GM18498 (cell line): ENCODE results near the gene DIP2A.

Experiments used
- ATAC-seq: cut with Tn5 transposase; IDR thresholded peaks from one replicate; pipeline ENCODE4 v1.9.1; 2021; ENCODE audit warnings: mild to moderate bottlenecking, moderate library complexity; ENCODE audit not compliant: unreplicated experiment

Gene DIP2A

DNA sequence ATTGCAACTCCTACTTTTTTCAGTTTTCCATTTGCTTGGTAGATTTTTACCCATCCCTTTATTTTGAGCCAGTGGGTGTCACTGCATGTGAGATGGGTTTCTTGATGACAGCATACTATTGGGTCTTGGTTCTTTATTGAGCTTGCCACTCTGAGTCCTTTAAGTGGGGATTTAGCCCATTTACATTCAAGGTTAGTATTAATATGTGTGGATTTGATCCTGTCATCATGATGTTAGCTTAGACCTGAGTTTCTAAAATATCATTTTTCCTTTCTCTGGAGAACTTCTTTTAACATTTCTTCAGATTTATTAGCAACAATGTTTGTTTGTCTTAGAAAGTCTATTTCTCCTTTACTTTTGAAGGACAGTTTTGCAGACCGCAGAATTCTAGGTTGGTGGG is 158.0 kb downstream of the DIP2A start:
- ATAC-seq: no peak

DNA sequence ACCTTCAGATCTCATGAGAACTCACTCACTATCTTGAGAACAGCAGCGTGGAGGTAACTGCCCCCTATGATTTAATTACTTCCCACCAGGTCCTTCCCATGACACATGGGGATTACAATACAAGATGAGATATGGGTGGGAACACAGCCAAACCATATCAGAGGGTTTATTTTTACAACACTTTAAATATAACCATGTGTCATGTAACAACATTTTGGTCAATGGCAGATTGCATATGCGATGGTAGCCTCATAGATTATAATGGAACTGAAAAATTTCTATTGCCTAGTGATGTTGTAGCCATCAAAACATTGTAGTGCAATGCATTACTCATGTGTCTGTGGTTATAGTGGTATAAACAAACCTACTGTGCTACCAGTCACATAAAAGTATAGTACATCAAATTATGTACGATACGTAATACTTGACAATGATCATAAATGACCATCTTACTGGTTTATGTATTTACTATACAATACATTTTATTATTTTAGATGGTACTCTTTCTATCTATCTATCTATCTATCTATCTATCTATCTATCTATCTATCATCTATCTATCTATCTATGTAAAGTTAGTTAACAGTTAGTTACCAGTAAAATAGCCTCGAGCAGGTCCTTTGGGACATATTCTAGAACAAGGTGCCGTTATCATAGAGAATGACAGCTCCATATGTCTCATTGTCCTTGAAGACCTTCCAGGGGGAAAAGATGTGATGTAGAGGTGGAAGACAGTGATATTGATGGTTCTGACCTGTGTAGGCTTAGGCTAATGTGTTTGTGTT is 158.8 kb downstream of the DIP2A start:
- no peak for ATAC-seq

DNA sequence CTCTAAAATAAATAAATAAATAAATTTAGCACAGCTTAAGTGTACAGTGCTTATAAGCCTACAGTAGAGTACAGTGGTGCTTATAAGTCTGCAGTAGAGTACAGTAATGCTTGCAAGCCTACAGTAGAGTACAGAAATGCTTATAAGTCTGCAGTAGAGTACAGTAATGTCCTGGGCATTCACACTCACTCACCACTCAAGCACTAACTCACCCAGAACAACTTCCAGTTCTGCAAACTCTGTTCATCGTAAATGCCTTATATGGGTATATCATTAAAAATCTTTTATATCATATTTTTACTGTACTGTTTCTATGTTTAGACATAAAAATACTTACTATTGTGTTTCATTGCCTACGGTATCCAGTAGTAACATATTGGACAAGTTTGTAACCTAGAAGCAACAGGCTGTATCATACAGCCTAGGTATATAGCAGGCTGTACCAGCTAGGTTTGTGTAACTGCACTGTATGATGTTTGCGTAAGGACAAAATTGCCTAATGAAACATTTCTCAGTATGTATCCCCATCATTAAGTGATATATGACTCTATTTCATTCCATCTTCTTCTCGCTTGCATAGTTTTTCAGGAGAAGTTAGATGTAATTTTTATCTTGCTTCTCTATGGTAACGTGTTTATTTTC is 160.2 kb downstream of the DIP2A start:
- no peak for ATAC-seq
